GM23248 (cell line): Measurements from ENCODE around the gene TKT.

Experiments
- EZH2 ChIP-seq: fragments of 200-600 bp; sonication (generic); IDR thresholded peaks from 2 replicates; pipeline ENCODE4 v1.6.1; 2018; ENCODE audit warnings: antibody characterized with exemption, mild to moderate bottlenecking; ENCODE audit not compliant: insufficient read depth, poor library complexity, severe bottlenecking
- EZH2phosphoT487 ChIP-seq: fragments of 200-600 bp; sonication (generic); IDR thresholded peaks from 2 replicates; pipeline ENCODE4 v1.6.1; 2018; ENCODE audit warnings: antibody characterized with exemption, moderate library complexity, mild to moderate bottlenecking, low read depth; ENCODE audit not compliant: insufficient read depth

- TF ChIP-seq EZH2phosphoT487 (no peak), EZH2 (no peak)
Measured at GRCh38 chr3:53236112-53236841, 19.5 kb downstream of the TKT start.
